ENCODE measurements around the gene SVOP. TPM values are rescaled to one million over a fixed set of nuclear protein-coding genes. Genes with fewer than 3 reads are reported as not detected.

Gene SVOP
- total RNA-seq, 2 donors from 2014 or later: not detected

DNA sequence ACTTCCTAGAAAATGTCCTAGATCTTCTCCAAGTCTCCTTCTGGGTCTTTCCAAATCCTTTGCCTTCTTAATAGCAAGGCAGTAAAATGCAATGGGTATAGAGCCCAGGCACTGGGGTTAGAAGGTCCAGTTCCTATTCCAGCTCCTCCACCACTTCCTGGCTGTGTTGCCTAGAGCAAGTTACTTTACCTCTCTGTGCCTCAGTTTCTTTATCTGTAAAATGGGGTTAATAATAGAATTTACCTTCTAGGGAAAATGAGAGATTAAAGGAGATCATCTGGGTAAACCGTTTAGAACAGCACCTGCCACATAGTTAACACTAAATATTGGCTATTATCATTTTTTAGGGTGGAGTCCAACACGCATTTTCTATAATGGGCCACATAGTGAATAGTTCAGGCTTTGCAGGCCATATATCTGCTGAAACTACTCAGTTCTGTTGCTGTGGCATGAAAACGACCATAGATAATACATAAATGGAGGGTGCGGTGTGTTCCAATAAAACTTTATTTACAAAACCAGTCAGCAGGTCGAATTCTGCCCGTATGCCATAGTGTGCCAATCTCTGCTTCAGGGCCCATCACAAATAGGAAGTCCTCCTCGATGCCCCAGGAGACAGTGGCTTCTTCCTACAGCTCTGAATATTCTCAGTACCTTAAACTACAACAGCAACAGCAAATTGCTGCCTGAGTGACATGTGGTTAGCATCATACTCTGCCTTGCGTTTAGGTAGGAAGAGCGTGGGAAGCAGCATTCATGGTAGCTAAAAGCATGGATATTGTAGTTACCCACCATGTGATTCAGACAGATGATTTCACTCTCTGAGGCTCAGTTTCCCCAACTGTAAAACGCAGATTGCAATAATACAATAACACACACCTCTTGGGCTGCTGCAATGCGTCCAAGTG is 60.9 kb downstream of the SVOP start:
- ATAC-seq: no peak
- H3K27me3 Mint-ChIP-seq: peaks cover 30% of the 10 kb centered on the region

GRCh38 chr12:108955225-108955835 is 65.5 kb downstream of the SVOP start:
- DNase-seq: no peak
- no peak for ATAC-seq
- no peaks in the 10 kb centered on the region for H3K9me3 ChIP-seq (ENCODE audit: control insufficient read depth, low read length, poor library complexity, severe bottlenecking)
- peak overlapping the region; percentile 27 for H3K27ac Mint-ChIP-seq
- no peaks in the 10 kb centered on the region for H3K36me3 Mint-ChIP-seq (ENCODE audit: low read depth)
- H3K27me3 Mint-ChIP-seq: peaks cover 27% of the 10 kb centered on the region
- H3K4me1 Mint-ChIP-seq: no peaks in the 10 kb centered on the region
- H3K4me3 Mint-ChIP-seq: no peak overlapping the region

More for the DNA sequence above, 60.9 kb downstream of the SVOP start:
- Mint-ChIP-seq H3K27ac (no peak overlapping the region), H3K36me3 (ENCODE audit: low read depth) (no peaks in the 10 kb centered on the region), H3K4me3 (no peak overlapping the region), H3K4me1 (peaks cover 2% of the 10 kb centered on the region)
- DNase-seq: no peak
- no peaks in the 10 kb centered on the region for H3K9me3 ChIP-seq (ENCODE audit: control insufficient read depth, low read length, poor library complexity, severe bottlenecking)

DNA sequence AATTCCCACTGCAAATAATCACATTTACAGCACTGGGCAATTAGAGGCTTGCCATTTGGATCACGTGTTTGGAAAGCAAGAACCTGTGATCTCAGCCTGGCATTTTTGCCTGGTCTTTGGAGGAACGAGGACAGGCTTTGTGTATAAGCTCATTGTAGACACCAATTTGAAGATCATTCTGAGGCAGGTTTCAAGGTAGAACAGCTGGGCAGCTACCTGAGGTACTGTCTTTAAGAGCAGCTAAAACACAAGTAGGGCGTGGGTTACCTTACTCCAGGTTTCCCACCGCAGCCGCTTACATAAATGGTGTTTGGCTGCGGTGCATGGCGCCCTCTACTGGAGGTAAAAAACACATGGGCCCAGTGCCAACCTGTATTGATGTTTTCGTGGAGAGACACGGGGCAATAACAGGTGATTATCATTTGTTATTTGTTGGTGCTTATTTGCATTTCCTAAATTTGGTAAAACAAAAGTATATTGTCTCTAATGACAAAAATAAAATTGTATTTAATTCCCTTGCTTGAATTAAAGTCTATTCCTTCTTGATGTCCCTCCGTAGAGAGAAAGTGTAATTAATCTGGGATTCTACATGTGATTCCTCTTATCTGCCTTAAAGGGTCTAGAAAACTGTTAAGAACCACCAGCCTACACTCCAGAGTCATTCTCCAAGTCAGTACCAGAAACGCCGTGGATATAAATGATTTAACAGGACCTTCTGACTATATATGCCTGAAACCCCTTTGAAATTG is 69.7 kb downstream of the SVOP start:
- peak; percentile 49 to 60 (median 55) for DNase-seq
- no peaks in the 10 kb centered on the region for H3K9me3 ChIP-seq (ENCODE audit: control insufficient read depth, low read length, poor library complexity, severe bottlenecking)
- Mint-ChIP-seq H3K36me3 (ENCODE audit: low read depth) (no peaks in the 10 kb centered on the region), H3K27me3 (peaks cover 24% of the 10 kb centered on the region), H3K4me3 (no peak overlapping the region), H3K27ac (no peak overlapping the region), H3K4me1 (no peaks in the 10 kb centered on the region)
- ATAC-seq: peak; percentile 95

DNA sequence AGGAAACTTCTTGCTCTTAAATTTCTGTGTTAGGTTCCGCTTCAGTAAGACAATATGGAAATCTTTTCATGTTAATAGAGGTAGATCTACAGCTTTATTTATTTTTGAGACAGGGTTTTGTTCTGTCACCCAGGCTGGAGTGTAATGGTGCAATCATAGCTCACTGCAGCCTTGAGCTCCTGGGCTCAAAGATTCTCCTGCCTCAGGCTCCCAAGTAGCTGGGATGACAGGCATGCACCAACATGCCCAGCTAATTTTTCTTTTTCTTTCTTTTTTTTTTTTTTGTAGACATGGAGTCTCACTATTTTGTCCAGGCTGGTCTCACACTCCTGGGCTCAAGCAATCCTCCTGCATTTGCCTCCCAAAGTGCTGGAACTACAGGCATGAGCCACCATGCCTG is 70.9 kb downstream of the SVOP start:
- Mint-ChIP-seq H3K4me1 (no peaks in the 10 kb centered on the region), H3K27me3 (peaks cover 21% of the 10 kb centered on the region), H3K36me3 (ENCODE audit: low read depth) (no peaks in the 10 kb centered on the region), H3K4me3 (no peak overlapping the region), H3K27ac (no peak overlapping the region)
- no peaks in the 10 kb centered on the region for H3K9me3 ChIP-seq (ENCODE audit: control insufficient read depth, low read length, poor library complexity, severe bottlenecking)
- ATAC-seq (no peak), DNase-seq (no peak)

- no peaks in the 10 kb centered on the region for H3K9me3 ChIP-seq (ENCODE audit: control insufficient read depth, low read length, poor library complexity, severe bottlenecking)
- no peak for ATAC-seq
- peaks cover 13% of the 10 kb centered on the region for H3K27me3 Mint-ChIP-seq
- no peaks in the 10 kb centered on the region for H3K4me1 Mint-ChIP-seq
- H3K4me3 Mint-ChIP-seq: no peak overlapping the region
- no peak overlapping the region for H3K27ac Mint-ChIP-seq
- no peaks in the 10 kb centered on the region for H3K36me3 Mint-ChIP-seq (ENCODE audit: low read depth)
- DNase-seq: no peak
Measured at GRCh38 chr12:108948367-108948766, 72.5 kb downstream of the SVOP start.

DNA sequence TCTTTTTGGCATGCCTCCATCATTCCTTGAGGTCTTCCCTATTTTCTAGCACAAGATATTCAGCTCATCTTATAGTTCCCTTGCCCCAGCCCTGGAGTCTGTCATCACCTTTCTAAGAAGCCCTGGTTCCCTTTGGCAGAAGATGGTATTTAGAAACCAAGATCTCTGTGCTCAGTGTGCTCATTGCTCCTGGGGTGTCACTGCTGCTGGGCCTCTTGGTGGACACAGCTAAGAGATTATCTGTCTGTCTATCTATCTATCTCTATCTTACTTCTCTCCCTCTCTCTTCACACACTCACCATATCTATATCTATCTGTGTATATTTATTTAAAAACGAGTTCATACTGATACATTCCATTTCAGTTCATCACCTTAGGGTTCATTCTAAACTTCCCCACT is 73.8 kb downstream of the SVOP start:
- no peaks in the 10 kb centered on the region for H3K4me1 Mint-ChIP-seq

DNA sequence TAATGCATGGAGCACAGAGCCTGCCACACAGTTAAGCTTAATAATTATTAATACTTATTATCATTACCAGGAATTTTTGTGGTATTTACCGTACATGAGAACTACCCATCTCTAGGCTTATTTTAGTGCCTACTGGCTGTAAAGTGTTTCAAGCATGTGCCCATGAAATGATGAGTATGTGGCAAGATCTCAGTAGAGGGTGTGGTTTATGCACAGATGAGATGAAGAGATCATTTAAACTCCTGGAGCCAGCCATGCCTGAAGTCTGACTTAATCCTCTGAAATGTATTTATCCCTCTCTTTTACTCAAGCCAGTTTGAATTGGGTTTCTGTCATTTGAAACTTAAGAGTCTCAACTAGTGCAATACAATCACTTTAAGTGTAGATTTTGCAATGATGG is 80.7 kb downstream of the SVOP start:
- ATAC-seq: no peak
- Mint-ChIP-seq H3K4me1 (no peaks in the 10 kb centered on the region), H3K27me3 (peaks cover 13% of the 10 kb centered on the region), H3K27ac (no peak overlapping the region), H3K4me3 (no peak overlapping the region), H3K36me3 (ENCODE audit: low read depth) (no peaks in the 10 kb centered on the region)
- H3K9me3 ChIP-seq (ENCODE audit: control insufficient read depth, low read length, poor library complexity, severe bottlenecking): no peaks in the 10 kb centered on the region
- DNase-seq: no peak

More for the DNA sequence above, 73.8 kb downstream of the SVOP start:
- H3K4me3 Mint-ChIP-seq: no peak overlapping the region
- ATAC-seq (no peak), DNase-seq (no peak)
- peaks cover 13% of the 10 kb centered on the region for H3K27me3 Mint-ChIP-seq
- H3K9me3 ChIP-seq (ENCODE audit: control insufficient read depth, low read length, poor library complexity, severe bottlenecking): no peaks in the 10 kb centered on the region
- H3K27ac Mint-ChIP-seq: no peak overlapping the region
- no peaks in the 10 kb centered on the region for H3K36me3 Mint-ChIP-seq (ENCODE audit: low read depth)

- H3K9me3 ChIP-seq (ENCODE audit: control insufficient read depth, low read length, poor library complexity, severe bottlenecking): no peaks in the 10 kb centered on the region
- peak; percentile 71 for ATAC-seq
- Mint-ChIP-seq H3K4me3 (no peak overlapping the region), H3K4me1 (no peaks in the 10 kb centered on the region), H3K27ac (no peak overlapping the region), H3K36me3 (ENCODE audit: low read depth) (no peaks in the 10 kb centered on the region), H3K27me3 (peaks cover 14% of the 10 kb centered on the region)
- DNase-seq: no peak
Measured at GRCh38 chr12:108939594-108939993, 81.3 kb downstream of the SVOP start.

- DNase-seq (no peak), ATAC-seq (no peak)
- Mint-ChIP-seq H3K4me3 (no peak overlapping the region), H3K4me1 (no peaks in the 10 kb centered on the region), H3K36me3 (ENCODE audit: low read depth) (no peaks in the 10 kb centered on the region), H3K27me3 (peaks cover 23% of the 10 kb centered on the region), H3K27ac (no peak overlapping the region)
- no peaks in the 10 kb centered on the region for H3K9me3 ChIP-seq (ENCODE audit: control insufficient read depth, low read length, poor library complexity, severe bottlenecking)
Measured at GRCh38 chr12:108938247-108938924, 82.5 kb downstream of the SVOP start.

DNA sequence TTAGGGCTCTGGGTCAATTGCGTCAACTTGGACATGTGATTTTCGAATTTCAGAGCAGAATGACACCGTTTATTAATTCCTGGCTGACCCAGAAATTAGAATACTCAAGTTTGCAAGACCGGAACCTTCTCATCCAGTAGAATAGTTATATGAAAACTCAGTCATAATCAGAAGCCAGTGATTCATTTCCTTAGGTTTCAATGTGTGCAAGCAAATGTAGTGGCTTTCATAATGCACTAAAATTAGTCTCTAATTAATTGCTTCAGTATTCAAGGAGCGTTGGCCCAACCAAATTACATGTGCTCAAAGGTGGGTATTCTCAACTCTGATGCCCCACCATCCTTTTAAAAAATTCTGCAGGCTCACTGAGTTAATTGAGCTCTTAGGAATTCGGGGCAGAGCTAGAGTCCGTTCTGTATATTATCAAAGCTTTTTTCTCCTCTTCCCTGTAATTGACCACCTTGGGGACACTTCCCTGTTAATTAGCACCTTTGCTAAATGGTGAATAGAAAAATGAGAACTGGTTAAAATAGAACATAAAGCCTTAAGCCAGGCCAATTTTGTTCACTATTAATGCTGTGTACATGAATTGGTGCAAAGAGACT is 85.6 kb downstream of the SVOP start:
- ATAC-seq: no peak
- no peaks in the 10 kb centered on the region for H3K9me3 ChIP-seq (ENCODE audit: control insufficient read depth, low read length, poor library complexity, severe bottlenecking)
- DNase-seq: no peak
- H3K36me3 Mint-ChIP-seq (ENCODE audit: low read depth): no peaks in the 10 kb centered on the region
- no peak overlapping the region for H3K4me3 Mint-ChIP-seq
- H3K27me3 Mint-ChIP-seq: peaks cover 23% of the 10 kb centered on the region
- no peaks in the 10 kb centered on the region for H3K4me1 Mint-ChIP-seq
- H3K27ac Mint-ChIP-seq: no peak overlapping the region

- Mint-ChIP-seq H3K36me3 (ENCODE audit: low read depth) (no peaks in the 10 kb centered on the region), H3K4me1 (no peaks in the 10 kb centered on the region), H3K4me3 (no peak overlapping the region), H3K27me3 (peaks cover 23% of the 10 kb centered on the region), H3K27ac (no peak overlapping the region)
- DNase-seq: no peak
- H3K9me3 ChIP-seq (ENCODE audit: control insufficient read depth, low read length, poor library complexity, severe bottlenecking): no peaks in the 10 kb centered on the region
- ATAC-seq: no peak
Measured at GRCh38 chr12:108933949-108934348, 86.9 kb downstream of the SVOP start.

GRCh38 chr12:108930756-108931155 is 90.1 kb downstream of the SVOP start:
- H3K4me3 Mint-ChIP-seq: no peak overlapping the region
- H3K27me3 Mint-ChIP-seq: peaks cover 20% of the 10 kb centered on the region
- ATAC-seq (no peak), DNase-seq (no peak)
- H3K4me1 Mint-ChIP-seq: no peaks in the 10 kb centered on the region
- H3K9me3 ChIP-seq (ENCODE audit: control insufficient read depth, low read length, poor library complexity, severe bottlenecking): no peaks in the 10 kb centered on the region
- H3K27ac Mint-ChIP-seq: no peak overlapping the region
- no peaks in the 10 kb centered on the region for H3K36me3 Mint-ChIP-seq (ENCODE audit: low read depth)
